Measurements from ENCODE around the gene ANKRD53. TPM values are rescaled to one million over a fixed set of nuclear protein-coding genes. Genes with fewer than 3 reads are reported as not detected.

Gene ANKRD53
- total RNA-seq, 1 experiment from 2014 or later: not detected

DNA sequence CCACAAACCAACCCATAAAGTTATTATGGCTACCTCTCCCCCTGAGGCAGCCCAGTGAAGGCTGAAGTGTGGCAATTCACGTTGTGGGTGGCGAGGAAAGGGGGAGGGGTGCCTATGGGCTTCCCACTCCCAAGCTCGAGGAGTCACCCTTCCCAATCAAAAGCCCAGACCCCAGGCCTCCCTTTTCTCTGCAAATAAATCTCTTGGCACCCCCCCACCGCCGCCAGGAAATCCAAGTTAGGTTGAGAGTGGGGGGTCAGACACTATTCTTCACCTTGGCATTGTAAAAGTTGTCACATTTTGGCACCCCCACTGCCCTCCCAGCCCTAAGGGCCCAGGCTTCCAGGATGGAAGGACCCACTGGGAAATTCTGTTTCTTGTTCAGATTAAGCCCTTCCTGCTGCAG is 6.9 kb downstream of the ANKRD53 start:
- Histone ChIP-seq H3K4me2 (no peak overlapping the region), H3K36me3 (ENCODE audit: low read depth) (no peaks in the 10 kb centered on the region), H3K4me3 (no peak overlapping the region), H2AFZ (no peak overlapping the region), H3K9me2 (ENCODE audit: insufficient read depth) (no peaks in the 10 kb centered on the region), H4K20me1 (ENCODE audit: insufficient read depth) (no peaks in the 10 kb centered on the region; the same call in 1 of the 2 replicates), H3K4me1 (replicated peaks; ENCODE audit: insufficient read depth) (no peaks in the 10 kb centered on the region), H3K79me2 (ENCODE audit: low read depth) (no peaks in the 10 kb centered on the region), H3K27me3 (ENCODE audit: insufficient read depth, low read depth) (no peaks in the 10 kb centered on the region), H3F3A (ENCODE audit: insufficient read depth, low read depth) (no peaks in the 10 kb centered on the region), H3K27ac (no peak overlapping the region), H3K9me3 (ENCODE audit: insufficient read depth, low read depth) (no peaks in the 10 kb centered on the region)
- POLR2A ChIA-PET (ENCODE audit: unreplicated experiment): interaction anchor here (0.6 kb wide), 1 partner anchor 691 kb away, joined by 4 read pairs; the partner anchor contains the start of gene SNRPG
- DNase-seq: no peak
- intact Hi-C loops (cut with micrococcal nuclease; ENCODE audit: unreplicated experiment): no loop called here
- TF ChIP-seq CTCF (conservative IDR thresholded peaks at IDR 0.05) (no peak), EZH2 (IDR thresholded peaks at IDR 0.05; ENCODE audit: low read depth) (no peak)
- no TSS peak for BruUV-seq (replicated peaks)
- CTCF ChIA-PET: no interaction called here

GRCh38 chr2:70985956-70986355 is 7.5 kb downstream of the ANKRD53 start:
- no peaks in the 10 kb centered on the region for H3K27me3 ChIP-seq (ENCODE audit: insufficient read depth, low read depth)
- H3K27ac ChIP-seq: no peak overlapping the region
- no peaks in the 10 kb centered on the region for H3K9me2 ChIP-seq (ENCODE audit: insufficient read depth)
- no TSS peak for BruUV-seq (replicated peaks)
- no peaks in the 10 kb centered on the region for H3K4me1 ChIP-seq (replicated peaks; ENCODE audit: insufficient read depth)
- no peak overlapping the region for H3K4me3 ChIP-seq
- no peak overlapping the region for H3K4me2 ChIP-seq
- H3K79me2 ChIP-seq (ENCODE audit: low read depth): no peaks in the 10 kb centered on the region
- H2AFZ ChIP-seq: no peak overlapping the region
- CTCF ChIA-PET: interaction anchor here (0.6 kb wide), 1 partner anchor 19 kb away, joined by 3 read pairs; no protein-coding TSS in a partner anchor
- DNase-seq: no peak
- H3K9me3 ChIP-seq (ENCODE audit: insufficient read depth, low read depth): no peaks in the 10 kb centered on the region
- TF ChIP-seq CTCF (conservative IDR thresholded peaks at IDR 0.05) (no peak), EZH2 (IDR thresholded peaks at IDR 0.05; ENCODE audit: low read depth) (no peak)
- no peaks in the 10 kb centered on the region for H3F3A ChIP-seq (ENCODE audit: insufficient read depth, low read depth)
- POLR2A ChIA-PET (ENCODE audit: unreplicated experiment): interaction anchor here (0.6 kb wide), 1 partner anchor 692 kb away, joined by 4 read pairs; the partner anchor contains the start of gene SNRPG
- H4K20me1 ChIP-seq (ENCODE audit: insufficient read depth): no peaks in the 10 kb centered on the region; the same call in 1 of the 2 replicates
- no peaks in the 10 kb centered on the region for H3K36me3 ChIP-seq (ENCODE audit: low read depth)
- intact Hi-C loops (cut with micrococcal nuclease; ENCODE audit: unreplicated experiment): no loop called here

DNA sequence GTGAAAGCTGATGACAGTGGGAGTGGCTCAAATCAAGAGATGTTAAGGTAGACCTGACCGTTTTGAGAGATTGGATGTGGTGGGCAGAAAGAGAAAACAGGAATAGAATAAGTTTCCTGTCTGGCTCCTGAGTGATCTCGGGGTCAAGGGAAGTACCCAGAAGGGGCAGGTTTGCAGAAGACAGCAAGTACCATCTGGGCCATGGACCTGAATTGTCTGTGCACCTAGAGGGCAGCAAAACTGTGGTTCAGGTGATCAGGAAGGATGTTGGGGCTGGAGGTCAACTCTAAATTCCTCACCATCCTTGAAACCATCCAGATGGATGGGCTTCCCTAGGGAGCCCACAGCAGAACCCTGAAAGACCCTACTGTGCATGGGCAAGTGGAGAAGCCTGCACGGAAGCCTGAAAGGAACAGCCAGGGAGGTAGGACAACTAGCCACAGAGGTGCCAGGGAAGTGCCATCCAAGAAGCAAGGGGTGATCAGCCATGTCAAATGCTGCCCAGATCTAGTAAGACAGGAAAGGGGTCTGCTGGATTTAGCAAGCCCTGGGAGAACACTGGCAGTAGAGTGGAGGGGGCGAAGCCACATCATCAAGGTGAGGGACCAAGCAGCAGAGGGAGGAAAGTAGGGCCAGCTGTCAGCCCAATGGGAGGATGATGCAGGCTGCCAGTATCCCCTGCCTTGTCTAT is 8.2 kb downstream of the ANKRD53 start:
- BruUV-seq (replicated peaks): no TSS peak

More for the DNA sequence above, 8.2 kb downstream of the ANKRD53 start:
- Histone ChIP-seq H3K9me3 (ENCODE audit: insufficient read depth, low read depth) (no peaks in the 10 kb centered on the region), H2AFZ (no peak overlapping the region), H3K27ac (no peak overlapping the region), H3K79me2 (ENCODE audit: low read depth) (no peaks in the 10 kb centered on the region), H3K4me1 (replicated peaks; ENCODE audit: insufficient read depth) (no peaks in the 10 kb centered on the region), H3K4me3 (no peak overlapping the region), H3K4me2 (no peak overlapping the region), H3K27me3 (ENCODE audit: insufficient read depth, low read depth) (no peaks in the 10 kb centered on the region), H3K9me2 (ENCODE audit: insufficient read depth) (no peaks in the 10 kb centered on the region), H3F3A (ENCODE audit: insufficient read depth, low read depth) (no peaks in the 10 kb centered on the region), H3K36me3 (ENCODE audit: low read depth) (no peaks in the 10 kb centered on the region), H4K20me1 (ENCODE audit: insufficient read depth) (no peaks in the 10 kb centered on the region; the same call in 1 of the 2 replicates)
- CTCF ChIA-PET: interaction anchor here (0.6 kb wide), 2 partner anchors 20 to 328 kb away, joined by 3 to 9 read pairs; no protein-coding TSS in a partner anchor
- DNase-seq: no peak
- TF ChIP-seq EZH2 (IDR thresholded peaks at IDR 0.05; ENCODE audit: low read depth) (no peak), CTCF (conservative IDR thresholded peaks at IDR 0.05) (no peak)
- intact Hi-C loops (cut with micrococcal nuclease; ENCODE audit: unreplicated experiment): no loop called here
- POLR2A ChIA-PET (ENCODE audit: unreplicated experiment): interaction anchor here (0.5 kb wide), 1 partner anchor 1536 kb away, joined by 4 read pairs; no protein-coding TSS in a partner anchor
